GM12872 (cell line): ENCODE measurements around the gene ACER3.

Source experiments
- CTCF ChIP-seq: IDR thresholded peaks from 3 replicates; pipeline ENCODE4 v1.5.1; 2011; ENCODE audit warnings: low read depth, mild to moderate bottlenecking, low read length, moderate library complexity; ENCODE audit not compliant: insufficient read depth

ACER3 gene

GRCh38 chr11:76880314-76880713 lies 19.6 kb downstream of the ACER3 start:
- no peak for TF ChIP-seq CTCF

GRCh38 chr11:76880956-76881355 lies 20.2 kb downstream of the ACER3 start:
- TF ChIP-seq CTCF = no peak

- TF ChIP-seq CTCF = no peak
Observed at GRCh38 chr11:76885390-76886097, 24.8 kb downstream of the ACER3 start.

GRCh38 chr11:76888989-76889388 lies 28.3 kb downstream of the ACER3 start:
- TF ChIP-seq CTCF = no peak

GRCh38 chr11:76889411-76889975 lies 28.8 kb downstream of the ACER3 start:
- TF ChIP-seq CTCF = no peak

GRCh38 chr11:76890329-76890728 lies 29.6 kb downstream of the ACER3 start:
- no peak for TF ChIP-seq CTCF

GRCh38 chr11:76891285-76891684 lies 30.6 kb downstream of the ACER3 start:
- no peak for TF ChIP-seq CTCF
